HepG2 (cell line): ENCODE results near the gene BAIAP2L1. TPM values are rescaled to one million over a fixed set of nuclear protein-coding genes. Genes with fewer than 3 reads are reported as not detected.
A peak's percentile ranks its signal among the peaks of the same experiment; 100 is the strongest.

ENCODE experiments used
- AGO2 ChIP-seq: fragments of 200-400 bp; formaldehyde crosslinking; optimal IDR thresholded peaks from 2 replicates; pipeline ENCODE3; 2017; ENCODE audit warnings: mild to moderate bottlenecking, low read depth, low read length, moderate library complexity
- NR2F6 ChIP-seq, 2 experiments: IDR thresholded peaks; 2 replicates each; pipeline ENCODE4 v1.6.1; 2016; ENCODE audit warnings: antibody characterized with exemption in 1 of 2, mild to moderate bottlenecking in 1 of 2
- PHF21A ChIP-seq: sonication (generic); formaldehyde crosslinking; IDR thresholded peaks from 2 replicates; pipeline ENCODE4 v1.5.0; 2020; ENCODE audit warnings: mild to moderate bottlenecking, missing genetic modification reagents
- SCMH1 ChIP-seq: sonication (generic); formaldehyde crosslinking; IDR thresholded peaks from 2 replicates; pipeline ENCODE4 v1.9.0; 2021; ENCODE audit warnings: missing genetic modification reagents, mild to moderate bottlenecking, borderline replicate concordance
- SIN3A ChIP-seq: IDR thresholded peaks from 2 replicates; pipeline ENCODE4 v1.6.1; 2011; ENCODE audit warnings: low read depth, mild to moderate bottlenecking, control low read depth, low read length, borderline replicate concordance
- SOX6 ChIP-seq, 2 experiments: fragments of 450-650 bp in 1 of 2; sonication (generic) in 1 of 2; formaldehyde crosslinking in 1 of 2; IDR thresholded peaks; 2 replicates each; pipeline versions ENCODE4 v1.4.0 to v1.6.1; 2017 to 2020; ENCODE audit warnings: antibody characterized with exemption in 1 of 2, mild to moderate bottlenecking in 1 of 2, missing genetic modification reagents in 1 of 2
- SRF ChIP-seq: IDR thresholded peaks from 2 replicates; pipeline ENCODE4 v1.6.1; 2011; ENCODE audit warnings: mild to moderate bottlenecking, low read depth, low read length, moderate library complexity
- ZBTB7B ChIP-seq: sonication (generic); formaldehyde crosslinking; IDR thresholded peaks from 2 replicates; pipeline ENCODE4 v1.4.0; 2020; ENCODE audit warnings: missing genetic modification reagents
- ZKSCAN5 ChIP-seq: sonication (generic); formaldehyde crosslinking; IDR thresholded peaks from 2 replicates; pipeline ENCODE4 v1.5.1; 2020; ENCODE audit warnings: mild to moderate bottlenecking, missing genetic modification reagents
- ZNF687 ChIP-seq: sonication (generic); formaldehyde crosslinking; IDR thresholded peaks from 2 replicates; pipeline ENCODE4 v1.5.1; 2020; ENCODE audit warnings: mild to moderate bottlenecking, missing genetic modification reagents, moderate library complexity
- ZNF747 ChIP-seq: sonication (generic); formaldehyde crosslinking; IDR thresholded peaks from 2 replicates; pipeline ENCODE4 v1.8.1; 2023; ENCODE audit warnings: missing genetic modification reagents, mild to moderate bottlenecking, borderline replicate concordance
- ZNF770 ChIP-seq: sonication (generic); formaldehyde crosslinking; IDR thresholded peaks from 2 replicates; pipeline ENCODE4 v1.5.0; 2020; ENCODE audit warnings: mild to moderate bottlenecking, missing genetic modification reagents
- polyA plus RNA-seq, 8 experiments: library from polyadenylated mRNA; depleted of rRNA in 3 of 8; stranded (reverse) in 7 of 8; unstranded in 1 of 8; fragments of >200 nt; fragmentation: Illumina TruSeq in 4 of 8; extraction: Trizol in 4 of 8; gene quantifications; 2 replicates each; pipeline versions ENCODE4 v1.2.1 to v1.2.3, GENCODE V29; 2011 to 2016; ENCODE audit warnings: low read depth in 4 of 8, missing spikeins in 1 of 8, mixed read lengths in 1 of 8; ENCODE audit not compliant: insufficient read depth in 1 of 8
- total RNA-seq, 5 experiments: library from RNA; depleted of rRNA; stranded (reverse); fragments of >200 nt; fragmentation: Illumina TruSeq; extraction: Trizol; gene quantifications; 2 replicates each; pipeline ENCODE4 v1.2.3, GENCODE V29; 2016; ENCODE audit warnings: low read depth in 1 of 5
- TF ChIP-seq, protein P1 (sequence below): sonication (generic); formaldehyde crosslinking; IDR thresholded peaks from 2 replicates; pipeline ENCODE4 v1.4.0; 2020; ENCODE audit warnings: missing genetic modification reagents, borderline replicate concordance
- TF ChIP-seq, protein P2 (sequence below): sonication (generic); formaldehyde crosslinking; IDR thresholded peaks from 2 replicates; pipeline ENCODE4 v1.4.0; 2020; ENCODE audit warnings: missing genetic modification reagents
- TF ChIP-seq, protein P3 (sequence below): sonication (generic); formaldehyde crosslinking; IDR thresholded peaks from 2 replicates; pipeline ENCODE4 v1.8.0; 2022; ENCODE audit warnings: mild to moderate bottlenecking, missing genetic modification reagents; ENCODE audit not compliant: insufficient replicate concordance
- TF ChIP-seq, protein P4 (sequence below): sonication (generic); formaldehyde crosslinking; IDR thresholded peaks from 2 replicates; pipeline ENCODE4 v1.4.0; 2020; ENCODE audit warnings: mild to moderate bottlenecking, missing genetic modification reagents

BAIAP2L1 gene
- total and polyA plus RNA-seq, 2 of the 13 experiments (the other 11 are each of a cell fraction or from before 2014, with no cell fraction given): 13.0 to 21.5 TPM

DNA sequence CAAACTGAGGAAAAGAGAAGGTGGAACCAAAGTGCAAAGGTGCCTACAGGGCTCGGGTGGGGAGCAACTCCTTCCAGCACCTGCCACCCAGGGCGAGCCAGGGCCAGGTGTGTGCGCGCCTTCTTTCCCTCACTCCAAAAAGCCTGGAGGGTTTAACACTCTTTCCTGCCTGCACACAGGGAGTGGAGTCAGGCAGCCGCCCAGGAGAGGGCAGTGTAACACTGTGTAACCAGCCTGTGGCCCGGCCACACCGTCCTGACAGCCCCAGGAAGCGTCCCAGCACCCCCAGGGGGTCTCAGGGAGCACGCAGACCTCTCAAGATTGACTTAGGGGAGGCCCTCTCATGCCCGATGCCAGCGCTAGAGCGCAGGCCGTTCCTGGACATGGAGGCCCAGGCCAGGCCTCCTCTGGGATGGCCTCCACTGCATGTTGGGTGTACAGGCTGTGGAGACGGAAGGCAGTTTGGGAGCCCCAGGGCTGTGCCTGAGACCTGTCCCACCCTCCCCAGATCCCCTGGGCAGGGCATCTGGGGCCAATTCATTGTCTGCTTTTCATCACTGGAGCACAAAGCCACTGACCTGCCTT, 106.0 kb downstream of the BAIAP2L1 start (continued):
- TF ChIP-seq, protein P1, sequence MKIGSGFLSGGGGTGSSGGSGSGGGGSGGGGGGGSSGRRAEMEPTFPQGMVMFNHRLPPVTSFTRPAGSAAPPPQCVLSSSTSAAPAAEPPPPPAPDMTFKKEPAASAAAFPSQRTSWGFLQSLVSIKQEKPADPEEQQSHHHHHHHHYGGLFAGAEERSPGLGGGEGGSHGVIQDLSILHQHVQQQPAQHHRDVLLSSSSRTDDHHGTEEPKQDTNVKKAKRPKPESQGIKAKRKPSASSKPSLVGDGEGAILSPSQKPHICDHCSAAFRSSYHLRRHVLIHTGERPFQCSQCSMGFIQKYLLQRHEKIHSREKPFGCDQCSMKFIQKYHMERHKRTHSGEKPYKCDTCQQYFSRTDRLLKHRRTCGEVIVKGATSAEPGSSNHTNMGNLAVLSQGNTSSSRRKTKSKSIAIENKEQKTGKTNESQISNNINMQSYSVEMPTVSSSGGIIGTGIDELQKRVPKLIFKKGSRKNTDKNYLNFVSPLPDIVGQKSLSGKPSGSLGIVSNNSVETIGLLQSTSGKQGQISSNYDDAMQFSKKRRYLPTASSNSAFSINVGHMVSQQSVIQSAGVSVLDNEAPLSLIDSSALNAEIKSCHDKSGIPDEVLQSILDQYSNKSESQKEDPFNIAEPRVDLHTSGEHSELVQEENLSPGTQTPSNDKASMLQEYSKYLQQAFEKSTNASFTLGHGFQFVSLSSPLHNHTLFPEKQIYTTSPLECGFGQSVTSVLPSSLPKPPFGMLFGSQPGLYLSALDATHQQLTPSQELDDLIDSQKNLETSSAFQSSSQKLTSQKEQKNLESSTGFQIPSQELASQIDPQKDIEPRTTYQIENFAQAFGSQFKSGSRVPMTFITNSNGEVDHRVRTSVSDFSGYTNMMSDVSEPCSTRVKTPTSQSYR (CRISPR knock-in tag): no peak
- TF ChIP-seq ZBTB7B (CRISPR knock-in tag) (no peak), SCMH1 (CRISPR knock-in tag) (no peak), SIN3A (no peak), AGO2 (peak; percentile 94), ZKSCAN5 (CRISPR knock-in tag) (no peak), PHF21A (no peak), NR2F6 (IDR thresholded peaks at IDR 0.05) (no peak), NR2F6 (CRISPR knock-in tag; IDR thresholded peaks at IDR 0.05) (no peak), SRF (no peak), ZNF770 (CRISPR knock-in tag) (peak; percentile 83; the same call in 1 of the 2 replicates), ZNF747 (no peak), SOX6 (IDR thresholded peaks at IDR 0.05) (no peak), SOX6 (CRISPR knock-in tag; IDR thresholded peaks at IDR 0.05) (no peak), ZNF687 (CRISPR knock-in tag) (peak; percentile 50)
- TF ChIP-seq, protein P2, sequence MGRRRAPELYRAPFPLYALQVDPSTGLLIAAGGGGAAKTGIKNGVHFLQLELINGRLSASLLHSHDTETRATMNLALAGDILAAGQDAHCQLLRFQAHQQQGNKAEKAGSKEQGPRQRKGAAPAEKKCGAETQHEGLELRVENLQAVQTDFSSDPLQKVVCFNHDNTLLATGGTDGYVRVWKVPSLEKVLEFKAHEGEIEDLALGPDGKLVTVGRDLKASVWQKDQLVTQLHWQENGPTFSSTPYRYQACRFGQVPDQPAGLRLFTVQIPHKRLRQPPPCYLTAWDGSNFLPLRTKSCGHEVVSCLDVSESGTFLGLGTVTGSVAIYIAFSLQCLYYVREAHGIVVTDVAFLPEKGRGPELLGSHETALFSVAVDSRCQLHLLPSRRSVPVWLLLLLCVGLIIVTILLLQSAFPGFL (CRISPR knock-in tag): no peak
- TF ChIP-seq, protein P3, sequence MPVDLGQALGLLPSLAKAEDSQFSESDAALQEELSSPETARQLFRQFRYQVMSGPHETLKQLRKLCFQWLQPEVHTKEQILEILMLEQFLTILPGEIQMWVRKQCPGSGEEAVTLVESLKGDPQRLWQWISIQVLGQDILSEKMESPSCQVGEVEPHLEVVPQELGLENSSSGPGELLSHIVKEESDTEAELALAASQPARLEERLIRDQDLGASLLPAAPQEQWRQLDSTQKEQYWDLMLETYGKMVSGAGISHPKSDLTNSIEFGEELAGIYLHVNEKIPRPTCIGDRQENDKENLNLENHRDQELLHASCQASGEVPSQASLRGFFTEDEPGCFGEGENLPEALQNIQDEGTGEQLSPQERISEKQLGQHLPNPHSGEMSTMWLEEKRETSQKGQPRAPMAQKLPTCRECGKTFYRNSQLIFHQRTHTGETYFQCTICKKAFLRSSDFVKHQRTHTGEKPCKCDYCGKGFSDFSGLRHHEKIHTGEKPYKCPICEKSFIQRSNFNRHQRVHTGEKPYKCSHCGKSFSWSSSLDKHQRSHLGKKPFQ (CRISPR knock-in tag): no peak
- TF ChIP-seq, protein P4, sequence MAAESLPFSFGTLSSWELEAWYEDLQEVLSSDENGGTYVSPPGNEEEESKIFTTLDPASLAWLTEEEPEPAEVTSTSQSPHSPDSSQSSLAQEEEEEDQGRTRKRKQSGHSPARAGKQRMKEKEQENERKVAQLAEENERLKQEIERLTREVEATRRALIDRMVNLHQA (CRISPR knock-in tag): no peak
